ENCODE measurements around the gene ATP5MG. TPM values are rescaled to one million over a fixed set of nuclear protein-coding genes. Genes with fewer than 3 reads are reported as not detected.

Gene ATP5MG, protein sequence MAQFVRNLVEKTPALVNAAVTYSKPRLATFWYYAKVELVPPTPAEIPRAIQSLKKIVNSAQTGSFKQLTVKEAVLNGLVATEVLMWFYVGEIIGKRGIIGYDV
- polyA plus RNA-seq (2013, experiment 1 of 2), result 161 TPM
- polyA plus RNA-seq (2013, experiment 2 of 2), result 197 TPM

DNA sequence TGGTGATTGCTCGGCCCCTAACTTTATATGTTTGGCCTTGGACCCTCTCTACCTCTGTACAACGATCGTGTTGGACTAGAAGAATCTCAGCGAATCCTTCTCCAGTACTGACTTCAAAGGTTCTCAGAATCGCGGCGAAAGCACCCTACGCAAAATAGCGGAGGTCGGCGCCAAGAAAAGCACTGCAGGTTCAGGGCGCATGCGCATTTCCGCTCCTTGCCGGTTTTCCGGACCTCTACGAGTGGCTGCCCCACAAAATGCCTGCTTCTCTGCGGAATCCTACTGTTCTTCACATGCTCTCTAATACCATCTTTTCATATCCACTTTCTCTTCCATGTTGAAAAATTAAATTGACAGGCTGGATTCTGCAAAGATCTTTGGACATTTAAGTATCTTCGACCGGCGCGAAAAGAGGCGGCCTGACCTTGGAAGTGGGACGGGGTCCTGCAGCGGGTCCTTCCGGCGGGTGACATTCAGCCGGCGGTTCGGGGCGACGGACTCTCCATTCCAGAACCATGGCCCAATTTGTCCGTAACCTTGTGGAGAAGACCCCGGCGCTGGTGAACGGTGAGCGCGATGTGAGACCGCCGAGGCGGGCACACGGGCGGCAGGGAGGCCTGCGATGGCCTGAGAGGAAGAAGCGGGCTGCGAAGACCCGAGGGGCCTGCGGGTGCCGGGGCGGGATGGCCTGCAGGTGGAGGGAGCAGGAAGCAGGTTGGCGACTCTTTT is at the start of gene ATP5MG:
ATP5MG (plus strand) TSS at position 456 of the 729 bp plus-strand sequence; CDS start at position 516, 60 bp downstream.
- Histone ChIP-seq H3K4me1 (ENCODE audit: insufficient read depth, low read length) (no peaks in the 10 kb centered on the region), H3K4me3 (ENCODE audit: low read length) (peak within 1 kb of the TSS; percentile 96), H3K36me3 (ENCODE audit: insufficient read depth, low read length) (peaks cover 31% of the 10 kb centered on the region), H3K9me3 (ENCODE audit: insufficient read depth, low read depth, low read length) (no peaks in the 10 kb centered on the region), H3K27me3 (ENCODE audit: insufficient read depth, low read length) (no peaks in the 10 kb centered on the region), H3K9ac (ENCODE audit: low read depth, low read length) (peak within 1 kb of the TSS; percentile 90), H3K27ac (ENCODE audit: low read depth, low read length) (peak within 1 kb of the TSS; percentile 94)
- WGBS, result under 1% methylated on average over 49 of the region's 51 CpGs

DNA sequence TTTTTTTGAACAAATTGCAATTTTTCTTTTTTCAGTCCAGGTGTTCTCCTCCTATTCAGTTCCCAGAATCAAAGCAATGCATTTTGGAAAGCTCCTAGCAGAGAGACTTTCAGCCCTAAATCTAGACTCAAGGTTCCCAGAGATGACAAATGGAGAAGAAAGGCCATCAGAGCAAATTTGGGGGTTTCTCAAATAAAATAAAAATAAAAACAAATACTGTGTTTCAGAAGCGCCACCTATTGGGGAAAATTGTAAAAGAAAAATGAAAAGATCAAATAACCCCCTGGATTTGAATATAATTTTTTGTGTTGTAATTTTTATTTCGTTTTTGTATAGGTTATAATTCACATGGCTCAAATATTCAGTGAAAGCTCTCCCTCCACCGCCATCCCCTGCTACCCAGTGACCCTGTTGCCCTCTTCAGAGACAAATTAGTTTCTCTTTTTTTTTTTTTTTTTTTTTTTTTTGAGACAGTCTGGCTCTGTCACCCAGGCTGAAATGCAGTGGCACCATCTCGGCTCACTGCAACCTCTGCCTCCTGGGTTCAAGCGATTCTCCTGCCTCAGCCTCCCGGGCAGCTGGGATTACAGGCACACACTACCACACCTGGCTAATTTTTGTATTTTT is 48.2 kb upstream of the ATP5MG start:
- H3K9ac ChIP-seq (ENCODE audit: low read depth, low read length), result no peak overlapping the region
- H3K9me3 ChIP-seq (ENCODE audit: insufficient read depth, low read depth, low read length), result no peaks in the 10 kb centered on the region
- H3K36me3 ChIP-seq (ENCODE audit: insufficient read depth, low read length), result no peaks in the 10 kb centered on the region
- H3K27me3 ChIP-seq (ENCODE audit: insufficient read depth, low read length), result peaks cover 31% of the 10 kb centered on the region
- H3K27ac ChIP-seq (ENCODE audit: low read depth, low read length), result no peak overlapping the region
- H3K4me1 ChIP-seq (ENCODE audit: insufficient read depth, low read length), result no peaks in the 10 kb centered on the region
- 29% methylated on average over 4 of the region's 6 CpGs for WGBS
- no peak overlapping the region for H3K4me3 ChIP-seq (ENCODE audit: low read length)

DNA sequence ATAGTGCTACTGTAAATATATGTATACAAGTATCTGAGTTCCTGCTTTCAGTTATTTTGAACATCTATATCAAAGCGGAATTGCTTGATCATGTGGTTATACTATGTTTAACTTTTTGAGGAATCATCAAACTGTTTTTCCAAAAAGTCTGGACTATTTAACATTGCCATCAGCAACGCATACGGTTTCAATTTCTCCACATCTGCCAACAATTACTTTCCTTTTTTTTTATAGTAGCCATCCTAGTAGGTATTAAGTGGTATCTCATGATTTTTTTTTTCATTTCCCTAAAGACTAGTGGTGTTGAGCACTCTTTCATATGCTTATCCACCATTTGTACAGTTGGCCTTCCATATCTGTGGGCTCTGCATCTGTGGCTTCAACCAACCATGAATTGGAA is 43.3 kb upstream of the ATP5MG start:
- Histone ChIP-seq H3K27ac (ENCODE audit: low read depth, low read length) (no peak overlapping the region), H3K36me3 (ENCODE audit: insufficient read depth, low read length) (no peaks in the 10 kb centered on the region), H3K9ac (ENCODE audit: low read depth, low read length) (no peak overlapping the region), H3K4me1 (ENCODE audit: insufficient read depth, low read length) (peaks cover 7% of the 10 kb centered on the region; the same call in 1 of the 2 replicates), H3K27me3 (ENCODE audit: insufficient read depth, low read length) (peaks cover 19% of the 10 kb centered on the region; the same call in 1 of the 2 replicates), H3K9me3 (ENCODE audit: insufficient read depth, low read depth, low read length) (0 out of 2 replicates have a peak, but pooled peaks cover 4% of the 10 kb centered on the region), H3K4me3 (ENCODE audit: low read length) (no peak overlapping the region)
- 67% methylated on average over 2 of the region's 3 CpGs for WGBS

DNA sequence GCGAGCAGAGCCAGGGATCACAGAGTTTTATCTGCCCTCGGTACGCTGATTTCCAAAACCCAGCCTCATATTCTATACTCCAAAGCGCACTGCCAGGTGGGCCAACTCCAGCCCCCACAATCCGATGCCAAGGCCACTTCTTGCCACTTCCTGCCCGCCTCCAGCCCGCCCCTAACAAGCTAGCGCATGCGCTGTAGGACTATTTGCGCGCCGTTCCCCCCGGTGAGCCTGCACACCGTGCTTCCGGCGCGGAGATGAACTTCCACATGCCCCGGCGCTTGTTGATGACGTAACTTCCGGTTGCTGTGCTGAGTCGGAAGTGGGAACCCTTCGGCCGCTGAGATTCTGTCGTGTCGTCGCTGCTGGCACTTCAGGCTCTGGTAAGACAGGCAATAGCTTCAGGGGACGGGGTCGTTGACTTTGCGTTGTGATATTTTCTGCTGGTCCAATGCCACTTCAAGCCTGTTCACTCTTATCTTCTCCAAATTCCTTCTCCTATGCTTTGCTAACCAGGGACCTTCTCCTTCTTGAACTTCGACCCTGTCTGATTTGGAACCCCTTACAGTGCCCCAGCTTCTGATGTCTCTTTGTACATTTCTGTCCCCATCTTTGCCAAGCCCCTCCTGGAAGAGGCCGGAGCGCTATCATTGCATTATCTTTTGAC is 42.0 kb upstream of the ATP5MG start, which contains the start of gene UBE4A:
UBE4A (plus strand) TSS at position 306 of the 664 bp plus-strand sequence. CDS start 5,481 bp downstream, outside the sequence.
- H3K9me3 ChIP-seq (ENCODE audit: insufficient read depth, low read depth, low read length), result 0 out of 2 replicates have a peak, but pooled peaks cover 4% of the 10 kb centered on the region
- WGBS, result 10% methylated on average over 33 of the region's 33 CpGs
- peak within 1 kb of the TSS; percentile 94 for H3K4me3 ChIP-seq (ENCODE audit: low read length)
- peak within 1 kb of the TSS; percentile 77 for H3K9ac ChIP-seq (ENCODE audit: low read depth, low read length)
- H3K27me3 ChIP-seq (ENCODE audit: insufficient read depth, low read length), result peaks cover 19% of the 10 kb centered on the region; the same call in 1 of the 2 replicates
- H3K27ac ChIP-seq (ENCODE audit: low read depth, low read length), result 0 out of 2 replicates have a peak within 1 kb of the TSS, but pooled peaks have one; percentile 26
- H3K36me3 ChIP-seq (ENCODE audit: insufficient read depth, low read length), result no peaks in the 10 kb centered on the region
- H3K4me1 ChIP-seq (ENCODE audit: insufficient read depth, low read length), result peaks cover 7% of the 10 kb centered on the region; the same call in 1 of the 2 replicates

DNA sequence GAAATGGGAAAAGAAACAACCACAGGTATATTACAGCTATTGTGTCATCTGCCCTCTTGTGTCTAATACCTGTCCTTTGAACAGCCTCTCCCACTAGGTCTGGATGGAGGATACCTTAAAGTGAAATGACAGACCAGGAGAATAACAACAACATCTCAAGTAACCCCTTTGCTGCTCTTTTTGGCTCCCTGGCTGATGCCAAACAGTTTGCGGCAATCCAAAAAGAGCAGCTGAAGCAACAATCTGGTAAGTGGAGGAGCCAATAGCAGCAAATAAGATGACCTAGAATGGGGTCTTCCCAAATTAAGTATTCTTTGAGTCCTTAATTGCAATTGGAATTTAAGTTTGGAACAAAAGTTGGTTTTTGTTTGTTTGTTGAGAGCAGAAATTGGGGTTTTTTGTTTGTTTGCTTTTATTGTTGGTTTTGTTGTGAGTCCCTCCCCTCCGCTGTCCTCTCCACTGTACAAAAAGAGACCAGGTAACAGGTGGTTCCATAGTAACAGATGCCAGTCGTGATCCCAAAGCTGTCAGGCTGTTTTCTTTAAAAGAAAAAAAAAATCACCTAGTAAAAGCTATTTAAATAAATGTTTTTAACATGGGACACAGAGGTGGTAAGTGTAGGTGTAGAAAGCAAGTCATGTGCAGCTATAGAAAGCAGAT is 36.3 kb upstream of the ATP5MG start:
- Histone ChIP-seq H3K27ac (ENCODE audit: low read depth, low read length) (no peak overlapping the region), H3K27me3 (ENCODE audit: insufficient read depth, low read length) (no peaks in the 10 kb centered on the region), H3K9ac (ENCODE audit: low read depth, low read length) (no peak overlapping the region), H3K36me3 (ENCODE audit: insufficient read depth, low read length) (peaks cover 46% of the 10 kb centered on the region), H3K4me3 (ENCODE audit: low read length) (no peak overlapping the region), H3K9me3 (ENCODE audit: insufficient read depth, low read depth, low read length) (no peaks in the 10 kb centered on the region), H3K4me1 (ENCODE audit: insufficient read depth, low read length) (peaks cover 6% of the 10 kb centered on the region; the same call in 1 of the 2 replicates)
- 97% methylated on average over 1 of the region's 3 CpGs for WGBS

DNA sequence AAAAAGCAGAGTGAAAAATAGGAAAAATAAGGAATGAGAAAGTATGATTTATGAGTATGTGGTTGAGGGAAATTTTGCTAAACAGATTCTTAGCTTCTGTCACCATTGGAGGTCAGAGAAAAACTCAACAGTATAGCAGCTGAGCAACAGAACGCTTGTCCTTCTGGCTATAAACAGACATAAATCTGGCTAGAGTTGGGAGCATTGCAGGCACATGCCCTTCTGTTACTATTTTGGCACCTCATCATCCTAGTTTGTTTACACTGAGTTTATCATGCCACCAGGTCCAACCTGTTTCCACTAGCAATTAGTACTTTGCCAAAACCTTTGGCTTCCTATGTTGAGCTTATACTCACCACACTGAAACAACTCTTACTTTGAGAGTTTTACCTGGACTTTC is 35.1 kb upstream of the ATP5MG start:
- H3K36me3 ChIP-seq (ENCODE audit: insufficient read depth, low read length), result peaks cover 58% of the 10 kb centered on the region
- 96% methylated on average over 1 of the region's 1 CpG for WGBS
- no peaks in the 10 kb centered on the region for H3K9me3 ChIP-seq (ENCODE audit: insufficient read depth, low read depth, low read length)
- H3K4me1 ChIP-seq (ENCODE audit: insufficient read depth, low read length), result no peaks in the 10 kb centered on the region
- H3K27ac ChIP-seq (ENCODE audit: low read depth, low read length), result no peak overlapping the region
- H3K4me3 ChIP-seq (ENCODE audit: low read length), result no peak overlapping the region
- H3K9ac ChIP-seq (ENCODE audit: low read depth, low read length), result no peak overlapping the region
- no peaks in the 10 kb centered on the region for H3K27me3 ChIP-seq (ENCODE audit: insufficient read depth, low read length)

DNA sequence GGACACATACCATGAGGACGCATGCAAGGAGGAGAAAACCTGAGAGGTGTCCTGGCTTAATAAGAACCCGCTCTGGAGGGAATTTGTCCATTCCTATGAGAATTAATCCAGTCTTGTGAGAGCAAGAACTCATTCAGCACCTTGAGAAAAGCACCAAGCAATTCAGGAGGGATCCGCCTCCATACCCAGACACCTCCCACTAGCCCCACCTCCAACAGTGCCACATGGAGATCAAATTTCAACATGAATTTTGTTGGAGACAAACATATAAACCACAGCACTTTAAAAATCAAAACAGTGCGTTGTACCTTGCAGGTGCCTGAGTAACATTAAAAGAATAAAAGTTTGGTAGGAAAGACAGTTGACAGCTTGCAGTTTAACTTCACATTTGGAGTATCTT is 30.6 kb upstream of the ATP5MG start:
- H3K36me3 ChIP-seq (ENCODE audit: insufficient read depth, low read length), result peaks cover 87% of the 10 kb centered on the region
- H3K27me3 ChIP-seq (ENCODE audit: insufficient read depth, low read length), result no peaks in the 10 kb centered on the region
- H3K9ac ChIP-seq (ENCODE audit: low read depth, low read length), result no peak overlapping the region
- H3K4me1 ChIP-seq (ENCODE audit: insufficient read depth, low read length), result no peaks in the 10 kb centered on the region
- WGBS, result 81% methylated on average over 4 of the region's 4 CpGs
- H3K4me3 ChIP-seq (ENCODE audit: low read length), result no peak overlapping the region
- no peak overlapping the region for H3K27ac ChIP-seq (ENCODE audit: low read depth, low read length)
- no peaks in the 10 kb centered on the region for H3K9me3 ChIP-seq (ENCODE audit: insufficient read depth, low read depth, low read length)

DNA sequence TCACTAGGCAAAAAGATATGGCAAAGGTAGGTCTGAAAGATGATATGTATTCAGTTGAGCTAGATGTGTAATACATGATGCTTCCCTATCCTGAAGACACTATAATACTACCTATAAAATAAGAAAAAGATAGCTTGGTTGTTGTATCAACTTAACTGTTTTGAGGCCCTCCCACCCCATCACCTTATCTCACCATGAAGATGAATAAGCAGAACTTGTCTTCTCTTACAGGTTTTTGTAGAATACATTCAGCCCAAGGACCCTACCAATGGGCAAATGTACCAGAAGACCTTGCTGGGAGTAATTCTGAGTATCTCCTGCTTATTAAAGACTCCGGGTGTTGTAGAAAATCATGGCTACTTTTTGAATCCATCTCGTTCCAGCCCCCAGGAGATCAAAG is 28.1 kb upstream of the ATP5MG start:
- Histone ChIP-seq H3K27me3 (ENCODE audit: insufficient read depth, low read length) (no peaks in the 10 kb centered on the region), H3K9ac (ENCODE audit: low read depth, low read length) (no peak overlapping the region), H3K4me3 (ENCODE audit: low read length) (no peak overlapping the region), H3K9me3 (ENCODE audit: insufficient read depth, low read depth, low read length) (no peaks in the 10 kb centered on the region), H3K4me1 (ENCODE audit: insufficient read depth, low read length) (no peaks in the 10 kb centered on the region), H3K36me3 (ENCODE audit: insufficient read depth, low read length) (peaks cover 87% of the 10 kb centered on the region), H3K27ac (ENCODE audit: low read depth, low read length) (no peak overlapping the region)
- 97% methylated on average over 2 of the region's 2 CpGs for WGBS

DNA sequence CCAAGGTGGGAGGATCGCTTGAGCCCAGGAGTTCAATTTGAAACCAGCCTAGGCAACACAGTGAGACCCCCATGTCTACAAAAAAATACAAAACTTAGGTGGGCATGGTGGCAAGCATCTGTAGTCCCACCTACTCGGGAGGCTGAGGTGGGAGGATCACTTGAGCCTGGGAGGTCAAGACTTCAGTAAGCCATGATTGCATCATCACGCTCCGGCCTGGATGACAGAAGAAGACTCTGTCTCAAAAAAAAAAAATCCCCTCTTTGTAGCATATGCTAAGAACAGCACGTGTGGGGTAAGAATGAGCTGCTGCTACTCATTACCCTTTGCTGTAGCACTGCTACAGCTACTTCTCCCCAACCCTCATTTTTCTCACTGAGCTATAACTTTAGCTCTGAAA is 27.5 kb upstream of the ATP5MG start:
- Histone ChIP-seq H3K27me3 (ENCODE audit: insufficient read depth, low read length) (no peaks in the 10 kb centered on the region), H3K36me3 (ENCODE audit: insufficient read depth, low read length) (peaks cover 87% of the 10 kb centered on the region), H3K27ac (ENCODE audit: low read depth, low read length) (no peak overlapping the region), H3K9ac (ENCODE audit: low read depth, low read length) (no peak overlapping the region), H3K9me3 (ENCODE audit: insufficient read depth, low read depth, low read length) (no peaks in the 10 kb centered on the region), H3K4me3 (ENCODE audit: low read length) (no peak overlapping the region), H3K4me1 (ENCODE audit: insufficient read depth, low read length) (no peaks in the 10 kb centered on the region)
- 98% methylated on average over 5 of the region's 5 CpGs for WGBS

DNA sequence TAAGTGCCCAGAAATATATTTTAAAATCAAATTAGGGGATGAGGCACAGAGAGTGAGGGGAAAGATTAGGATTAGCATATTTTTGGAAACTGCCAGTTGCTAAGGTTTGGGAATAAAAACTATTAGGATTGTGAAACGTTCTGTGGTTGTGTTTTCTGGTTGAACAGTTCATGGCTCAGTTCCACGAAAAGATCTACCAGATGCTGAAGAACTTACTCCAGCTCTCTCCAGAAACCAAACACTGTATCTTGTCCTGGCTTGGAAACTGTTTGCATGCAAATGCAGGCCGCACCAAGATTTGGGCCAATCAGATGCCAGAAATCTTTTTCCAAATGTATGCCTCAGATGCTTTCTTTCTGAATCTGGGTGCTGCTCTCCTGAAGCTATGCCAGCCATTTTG is 26.7 kb upstream of the ATP5MG start:
- WGBS, result 91% methylated on average over 3 of the region's 3 CpGs
- H3K27ac ChIP-seq (ENCODE audit: low read depth, low read length), result no peak overlapping the region
- H3K4me3 ChIP-seq (ENCODE audit: low read length), result no peak overlapping the region
- H3K36me3 ChIP-seq (ENCODE audit: insufficient read depth, low read length), result peaks cover 87% of the 10 kb centered on the region
- no peaks in the 10 kb centered on the region for H3K9me3 ChIP-seq (ENCODE audit: insufficient read depth, low read depth, low read length)
- H3K4me1 ChIP-seq (ENCODE audit: insufficient read depth, low read length), result no peaks in the 10 kb centered on the region
- no peak overlapping the region for H3K9ac ChIP-seq (ENCODE audit: low read depth, low read length)
- H3K27me3 ChIP-seq (ENCODE audit: insufficient read depth, low read length), result no peaks in the 10 kb centered on the region

All from HUES64 (cell line).